ENCODE results near the gene MEGF6. TPM values are rescaled to one million over a fixed set of nuclear protein-coding genes. Genes with fewer than 3 reads are reported as not detected.

The MEGF6 gene
- total and polyA plus RNA-seq, 2 of the 8 experiments (the other 6 are each of a cell fraction or from before 2014, with no cell fraction given) = 4.1 to 14.8 TPM

DNA sequence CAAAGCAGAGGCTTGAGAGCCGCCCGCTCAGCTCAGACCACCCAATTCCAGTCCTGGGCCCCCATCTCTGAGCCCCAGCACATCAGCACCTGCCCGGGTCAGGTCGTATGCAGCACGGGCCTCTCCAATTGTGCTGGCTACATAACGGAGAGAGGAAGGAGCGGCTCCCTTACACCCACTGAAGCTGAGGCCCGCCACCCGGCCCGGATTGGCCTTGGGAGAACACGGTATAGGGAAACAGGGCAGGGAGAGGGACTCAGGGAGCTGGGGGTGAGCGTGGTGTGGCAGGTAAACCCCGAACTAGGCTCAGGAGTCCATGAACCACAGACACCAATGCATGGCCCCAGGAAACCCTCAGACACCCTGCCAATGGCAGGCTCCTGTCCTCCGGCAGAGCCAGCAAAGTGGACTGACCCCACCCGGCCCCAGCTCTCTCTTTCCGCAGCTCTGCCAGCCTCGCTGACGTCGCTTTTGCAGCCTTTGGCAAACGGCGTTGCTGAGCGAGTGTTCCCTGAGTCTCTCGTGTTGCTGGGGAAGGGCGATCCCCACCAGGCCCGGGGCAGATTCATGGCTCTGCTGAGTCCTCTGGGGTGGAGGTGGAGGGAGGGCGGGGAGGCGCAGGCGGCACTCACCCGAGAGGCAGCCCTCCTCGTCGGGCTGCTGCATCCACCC, 16.5 kb downstream of the MEGF6 start:
- Histone ChIP-seq H3K4ac (replicated peaks; ENCODE audit: insufficient read length, low read depth, low read length) (no peak overlapping the region), H2BK20ac (ENCODE audit: low read length) (no peak overlapping the region), H4K20me1 (replicated peaks in 1 of 2; ENCODE audit: control insufficient read depth in 1 of 2, insufficient read depth in 2 of 2, low read length in 2 of 2) (no peaks in the 10 kb centered on the region), H2BK5ac (ENCODE audit: low read depth, low read length) (no peak overlapping the region), H3K23ac (ENCODE audit: insufficient read length) (no peak overlapping the region), H3K9me3 (ENCODE audit: insufficient read depth in 2 of 2, low read depth in 1 of 2, low read length in 1 of 2) (no peaks in the 10 kb centered on the region), H4K5ac (ENCODE audit: insufficient read length, low read depth, low read length) (no peak overlapping the region), H4K8ac (ENCODE audit: extremely low read depth, insufficient read depth, low read length) (no peak overlapping the region), H4K91ac (replicated peaks; ENCODE audit: insufficient read length, low read length) (no peak overlapping the region), H2BK15ac (ENCODE audit: low read length) (no peak overlapping the region), H3K27ac (ENCODE audit: low read depth, low read length) (no peak overlapping the region), H2AK5ac (ENCODE audit: low read depth, low read length) (no peak overlapping the region), H3K79me2 (ENCODE audit: control insufficient read depth in 1 of 2, insufficient read depth in 2 of 2, low read length in 2 of 2) (no peaks in the 10 kb centered on the region), H3K4me3 (ENCODE audit: extremely low read depth in 1 of 4, insufficient read depth in 2 of 4, low read depth in 3 of 4, low read length in 4 of 4) (no peak overlapping the region), H2AFZ (ENCODE audit: low read length) (no peak overlapping the region), H2BK120ac (replicated peaks; ENCODE audit: low read depth, low read length) (no peak overlapping the region), H3K18ac (ENCODE audit: extremely low read depth, low read length) (no peak overlapping the region), H3K14ac (ENCODE audit: insufficient read length) (no peak overlapping the region), H3K4me1 (replicated peaks in 1 of 4; ENCODE audit: control insufficient read depth in 3 of 4, insufficient read depth in 4 of 4, low read length in 3 of 4) (peaks cover 0 to 34% (median 24%) of the 10 kb centered on the region in 4 experiments; a peak in 6 of 7 replicates), H3K36me3 (ENCODE audit: control insufficient read depth in 2 of 4, insufficient read depth in 4 of 4, low read length in 3 of 4) (no peaks in the 10 kb centered on the region), H3K79me1 (ENCODE audit: low read depth, low read length) (0 out of 2 replicates have a peak, but pooled peaks cover 2% of the 10 kb centered on the region), H3K56ac (replicated peaks; ENCODE audit: insufficient read length, low read depth, low read length) (no peak overlapping the region), H3K23me2 (ENCODE audit: low read depth, low read length) (no peaks in the 10 kb centered on the region), H3K27me3 (replicated peaks in 1 of 4; ENCODE audit: control insufficient read depth in 3 of 4, extremely low read depth in 1 of 4, insufficient read depth in 3 of 4, low read length in 3 of 4) (no peaks in the 10 kb centered on the region), H3K4me2 (ENCODE audit: insufficient read depth in 1 of 2, low read depth in 2 of 2, low read length in 2 of 2) (no peak overlapping the region), H3K9ac (replicated peaks in 1 of 4; ENCODE audit: extremely low read depth in 1 of 4, low read depth in 3 of 4, low read length in 3 of 4) (no peak overlapping the region), H2BK12ac (ENCODE audit: low read depth, low read length) (no peak overlapping the region)
- ChIA-PET POLR2A (ENCODE audit: partially characterized antibody) (interaction anchor here (1.1 to 1.7 kb wide), 2 partner anchors 16 to 18 kb away, joined by 3 to 9 read pairs; partner anchors contain the start of gene MEGF6), CTCF (ENCODE audit: partially characterized antibody) (interaction anchor here (5.6 to 9.7 kb wide), 3 partner anchors 13 to 30 kb away, joined by 39 to 132 read pairs (median 84); partner anchors contain the start of genes MEGF6 and TPRG1L)
- FAIRE-seq (no peak), DNase-seq (ENCODE audit: low read depth in 1 of 2, low spot score in 2 of 2) (no peak)
- WGBS, 2 experiments (ENCODE audit: extremely low coverage in 1 of 2, insufficient coverage in 1 of 2, insufficient read length in 1 of 2, insufficient replicate concordance in 2 of 2, low coverage in 1 of 2, low lambda C conversion rate in 2 of 2, missing lambda C conversion rate in 1 of 2) = 89% methylated on average over 26 of the region's 31 CpGs; no CpG with 5 or more reads in 1 of the 2 experiments
- TF ChIP-seq NANOG (IDR thresholded peaks at IDR 0.05; ENCODE audit: insufficient read depth, low read depth, low read length, poor library complexity, severe bottlenecking) (no peak), CHD1 (IDR thresholded peaks at IDR 0.05; ENCODE audit: low read depth, low read length) (no peak), TEAD4 (IDR thresholded peaks at IDR 0.05; ENCODE audit: low read depth, low read length) (no peak), TBP (IDR thresholded peaks at IDR 0.05; ENCODE audit: low read depth, low read length) (no peak), MAFK (IDR thresholded peaks at IDR 0.05; ENCODE audit: low read depth, low read length) (no peak), JUND (IDR thresholded peaks at IDR 0.05; ENCODE audit: low read length) (no peak), POLR2A (IDR thresholded peaks at IDR 0.05; ENCODE audit: control extremely low read depth in 1 of 2, low read depth in 2 of 2, low read length in 2 of 2) (no peak), EZH2 (IDR thresholded peaks at IDR 0.05; ENCODE audit: low read depth, low read length, severe bottlenecking) (no peak), HDAC6 (IDR thresholded peaks at IDR 0.05; ENCODE audit: low read depth, low read length) (no peak), NRF1 (IDR thresholded peaks at IDR 0.05; ENCODE audit: low read depth, low read length) (no peak), SIN3A (conservative IDR thresholded peaks at IDR 0.05 in 1 of 2, IDR thresholded peaks at IDR 0.05 in 1 of 2; ENCODE audit: low read depth in 1 of 2, low read length in 2 of 2) (no peak)
- TF ChIP-seq, protein P1, sequence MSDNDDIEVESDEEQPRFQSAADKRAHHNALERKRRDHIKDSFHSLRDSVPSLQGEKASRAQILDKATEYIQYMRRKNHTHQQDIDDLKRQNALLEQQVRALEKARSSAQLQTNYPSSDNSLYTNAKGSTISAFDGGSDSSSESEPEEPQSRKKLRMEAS (IDR thresholded peaks at IDR 0.05) = no peak

All from H1 (cell line).